Activated T-helper 1 cell treated with Interleukin-2 at 50 U/mL for 16 hours (primary cell): Measurements from ENCODE around the gene RPTOR.

ENCODE experiments used
- DNase-seq: peaks from one replicate; pipeline ENCODE4 v3.0.0-alpha.2; 2020; ENCODE audit warnings: low read depth

RPTOR gene

DNA sequence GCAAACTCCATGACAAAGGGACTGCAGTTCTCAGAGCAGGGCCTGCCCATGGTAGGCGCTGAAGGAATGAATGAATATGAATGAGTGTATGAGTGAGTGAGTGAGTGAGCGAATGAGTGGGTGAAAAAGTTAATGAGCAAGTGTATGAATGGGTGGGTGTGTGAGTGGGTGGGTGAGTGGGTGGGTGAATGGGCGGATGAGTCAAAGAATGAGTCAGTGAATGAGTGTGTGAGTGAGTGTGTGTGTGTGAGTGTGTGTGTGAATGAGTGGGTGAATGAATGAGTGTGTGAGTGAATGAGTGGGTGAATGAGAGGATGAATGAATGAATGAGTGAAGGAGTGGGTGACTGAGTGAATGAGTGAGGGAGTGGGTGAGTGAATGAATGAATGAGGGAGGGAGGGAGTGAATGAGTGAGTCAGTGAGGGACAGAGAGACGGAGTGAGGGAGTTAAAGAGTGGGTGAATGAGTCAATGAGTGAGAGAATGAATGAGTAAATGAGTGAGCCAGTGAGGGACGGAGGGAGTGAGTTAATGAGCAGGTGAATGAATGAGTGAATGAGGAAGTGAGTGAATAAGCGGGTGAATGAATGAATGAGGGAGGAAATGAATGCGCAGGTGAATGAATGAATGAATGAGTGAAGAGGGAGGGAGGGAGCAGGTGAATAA, 435.9 kb downstream of the RPTOR start:
- DNase-seq, result no peak

DNA sequence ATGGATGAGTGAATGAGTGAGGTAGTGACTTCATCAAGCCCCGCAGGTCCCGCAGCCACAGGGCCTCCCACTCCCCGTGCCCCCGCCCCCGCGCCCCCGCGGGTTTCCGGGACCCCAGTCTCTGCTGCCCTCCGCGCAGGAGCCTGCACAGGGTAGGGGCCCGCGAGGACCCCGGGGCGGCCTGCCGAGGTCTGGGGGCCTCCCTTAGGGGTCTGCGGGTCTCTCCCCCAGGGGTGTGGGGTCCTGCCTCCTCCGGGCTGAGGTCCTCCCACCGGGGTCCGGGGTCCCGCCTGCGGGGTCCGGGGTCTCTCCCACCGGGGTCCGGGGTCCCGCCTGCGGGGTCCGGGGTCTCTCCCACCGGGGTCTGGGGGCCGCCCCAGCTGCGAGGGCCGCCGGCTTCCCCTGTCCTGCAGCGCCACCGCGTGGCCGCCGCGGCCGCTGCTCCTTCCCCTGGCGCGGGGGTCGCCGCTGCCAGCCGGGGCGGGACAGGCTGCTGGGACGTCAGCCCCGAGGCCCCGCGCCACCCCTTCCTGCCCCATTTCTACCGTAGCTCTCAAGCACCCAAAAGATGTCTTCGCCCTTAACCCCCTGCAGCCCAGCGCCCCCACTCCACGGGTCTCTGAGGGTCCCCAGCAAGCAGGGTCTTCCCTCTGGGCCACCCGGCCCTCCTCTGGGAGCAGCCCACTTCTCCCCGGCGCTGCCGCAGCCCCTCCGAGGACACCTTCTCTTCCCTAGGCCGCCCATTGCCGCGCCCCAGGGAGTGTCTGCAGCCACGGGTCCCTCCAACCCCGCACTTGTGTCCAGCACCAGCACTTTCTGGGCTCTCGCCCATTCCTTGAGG, 436.6 kb downstream of the RPTOR start:
- DNase-seq, result peak; percentile 25

DNA sequence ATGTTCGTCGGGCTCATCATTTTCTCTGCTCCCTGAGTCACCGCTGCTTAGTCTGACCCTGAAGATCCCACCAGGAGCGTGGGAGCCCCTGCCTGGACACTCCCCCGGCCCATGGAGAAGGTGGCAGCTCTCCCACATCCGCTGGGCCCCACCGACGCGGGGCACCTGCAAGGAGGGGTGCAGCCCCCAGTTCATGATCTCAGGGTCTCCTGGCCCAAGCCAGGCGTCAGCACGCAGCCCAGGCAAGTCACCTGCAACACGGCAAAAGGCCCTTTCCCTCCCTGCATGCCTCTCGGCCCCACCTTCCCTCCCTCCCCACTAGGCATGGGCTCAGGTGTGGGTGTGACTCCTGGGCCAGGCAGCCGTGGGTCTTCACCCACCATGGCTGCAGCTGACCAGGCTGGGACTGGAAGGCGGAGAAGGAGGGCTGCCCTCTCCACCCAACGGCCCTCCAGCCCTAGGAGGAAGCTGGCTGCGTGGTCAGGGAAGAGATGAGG, 437.3 kb downstream of the RPTOR start:
- DNase-seq, result no peak

DNA sequence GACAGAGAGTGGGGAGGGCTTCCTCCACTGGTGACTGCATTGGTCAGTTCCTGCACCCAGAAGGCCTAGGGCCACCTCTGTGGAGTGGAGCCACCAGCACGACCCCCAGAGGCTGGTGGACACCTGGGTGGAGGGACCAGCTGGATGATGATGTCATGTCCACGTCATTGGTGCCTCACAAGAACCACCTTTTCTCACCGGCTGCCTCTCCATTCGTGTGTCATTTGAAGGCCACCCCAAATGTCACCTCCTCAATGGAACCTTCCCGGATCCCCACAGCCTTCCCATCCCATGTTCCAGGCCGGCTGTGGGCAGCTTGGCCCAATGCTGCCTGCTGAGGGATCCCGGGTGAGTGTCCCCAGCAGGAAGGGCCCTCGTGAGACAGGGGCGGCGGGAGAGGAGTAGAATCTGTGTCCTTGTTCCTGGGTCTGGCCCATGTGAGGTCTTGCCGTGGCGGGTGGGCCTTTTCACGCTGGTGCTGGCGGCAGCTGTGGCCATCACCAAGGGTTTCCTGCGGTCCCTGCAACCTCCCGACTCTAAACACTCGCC, 437.9 kb downstream of the RPTOR start:
- no peak for DNase-seq

DNA sequence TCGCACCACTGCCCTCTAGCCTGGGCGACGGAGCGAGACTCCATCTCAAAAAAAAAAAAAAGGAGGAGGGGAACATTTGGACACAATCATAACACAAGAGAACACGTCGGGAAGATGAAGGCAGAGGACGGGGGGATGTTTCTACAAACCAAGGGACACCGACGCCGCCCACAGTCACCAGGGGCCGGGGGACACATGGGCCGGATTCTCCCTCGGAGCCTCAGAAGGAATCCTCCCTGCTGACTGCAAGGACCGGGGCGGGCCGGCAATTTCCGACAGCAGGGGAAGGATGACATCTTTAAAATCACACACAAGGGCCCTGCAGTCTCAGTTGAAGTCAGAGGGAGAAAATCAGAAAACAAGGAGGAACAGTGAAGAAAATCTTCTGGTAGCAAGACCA, 438.9 kb downstream of the RPTOR start:
- no peak for DNase-seq

DNA sequence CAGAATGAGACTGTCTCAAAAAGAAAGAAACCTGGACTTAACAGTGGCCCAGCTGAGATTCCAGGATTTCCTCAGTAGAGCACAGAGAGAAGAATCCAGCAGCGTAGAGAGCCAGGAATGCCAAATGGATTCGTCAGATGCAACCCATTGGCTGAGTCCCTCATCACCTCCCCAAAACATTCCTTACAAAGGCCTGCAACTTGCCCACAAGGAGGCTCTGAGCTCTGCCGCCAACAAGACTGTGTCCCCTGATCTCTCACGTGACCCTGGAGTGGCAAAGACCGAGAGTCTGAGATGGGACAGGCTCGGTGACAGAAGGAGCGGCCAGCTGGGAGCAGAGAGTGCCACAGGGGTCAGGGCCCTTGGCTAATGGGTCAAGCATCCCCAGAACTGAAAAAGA, 440.1 kb downstream of the RPTOR start:
- no peak for DNase-seq

DNA sequence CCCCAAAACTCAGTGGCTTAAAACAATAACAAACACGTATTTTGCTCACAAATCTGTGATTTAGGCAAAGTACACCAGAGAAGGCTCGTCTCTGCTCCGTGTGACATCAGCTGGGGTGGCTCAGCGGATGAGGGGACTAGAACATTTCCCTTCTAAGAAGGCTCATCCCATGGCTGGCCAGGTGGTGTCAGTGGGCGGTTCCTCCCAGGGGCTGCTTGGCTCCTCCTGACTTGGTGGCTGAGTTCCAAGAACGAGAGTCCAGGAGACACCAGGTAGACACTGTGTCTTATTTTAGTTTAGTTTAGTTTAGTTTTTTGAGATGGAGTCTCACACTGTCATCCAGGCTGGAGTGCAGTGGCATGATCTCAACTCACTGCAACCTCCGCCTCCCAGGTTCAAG, 441.4 kb downstream of the RPTOR start:
- DNase-seq, result no peak

DNA sequence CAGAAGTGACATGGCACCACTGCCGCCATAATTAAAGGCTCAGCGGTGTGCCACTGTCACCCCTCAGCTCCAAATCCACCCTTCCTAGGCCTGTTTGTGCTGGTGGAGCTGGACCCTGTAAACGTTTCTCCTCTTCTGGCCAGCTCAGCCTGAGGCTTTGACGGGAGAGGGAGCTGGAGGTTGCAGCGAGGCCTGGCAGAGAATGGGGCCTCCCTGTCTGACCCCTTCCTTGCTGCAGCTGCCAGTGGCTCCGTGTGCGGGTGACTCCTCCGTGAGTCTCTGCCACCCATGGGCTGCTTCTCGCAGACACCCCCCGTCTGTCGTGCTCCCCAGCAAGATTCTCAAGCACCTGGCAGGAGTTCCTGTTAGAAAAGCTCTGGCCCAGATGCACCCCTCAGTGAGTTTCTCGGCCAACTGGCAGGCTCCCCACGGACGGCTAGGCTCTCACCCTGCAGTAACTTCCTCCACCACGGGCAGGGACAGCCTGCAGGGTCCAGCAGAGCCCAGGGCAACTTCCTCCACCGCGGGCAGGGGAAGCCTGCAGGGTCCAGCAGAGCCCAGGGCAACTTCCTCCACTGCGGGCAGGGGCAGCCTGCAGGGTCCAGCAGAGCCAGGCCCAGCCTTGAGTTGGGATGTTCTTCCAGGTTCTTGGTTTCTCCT, 442.3 kb downstream of the RPTOR start:
- no peak for DNase-seq

DNA sequence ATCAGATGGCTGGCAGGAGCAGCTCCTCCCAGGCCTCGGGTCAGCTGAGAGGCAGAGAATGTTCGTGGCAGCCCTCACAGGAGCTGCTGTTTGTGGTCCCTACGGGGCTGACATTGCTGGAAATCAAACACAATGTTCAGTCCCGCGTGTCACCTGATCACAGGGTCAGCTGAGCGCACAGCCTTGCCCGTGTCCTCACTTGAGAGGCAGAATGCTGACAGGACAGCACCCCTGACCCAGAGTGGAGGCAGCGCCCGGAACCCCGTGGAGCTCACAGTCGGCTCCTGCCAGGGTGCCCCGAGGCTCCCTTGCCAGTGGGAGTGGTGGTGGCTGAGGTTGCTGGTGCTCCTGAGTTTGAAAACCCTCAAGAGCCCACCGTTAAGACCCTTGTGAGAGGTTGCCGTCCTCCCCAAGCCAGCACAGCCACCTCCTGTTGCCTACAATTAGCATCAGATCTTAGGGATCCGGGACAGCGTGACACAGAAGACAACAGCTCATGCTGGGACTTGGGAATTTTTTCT, 443.4 kb downstream of the RPTOR start:
- no peak for DNase-seq

DNA sequence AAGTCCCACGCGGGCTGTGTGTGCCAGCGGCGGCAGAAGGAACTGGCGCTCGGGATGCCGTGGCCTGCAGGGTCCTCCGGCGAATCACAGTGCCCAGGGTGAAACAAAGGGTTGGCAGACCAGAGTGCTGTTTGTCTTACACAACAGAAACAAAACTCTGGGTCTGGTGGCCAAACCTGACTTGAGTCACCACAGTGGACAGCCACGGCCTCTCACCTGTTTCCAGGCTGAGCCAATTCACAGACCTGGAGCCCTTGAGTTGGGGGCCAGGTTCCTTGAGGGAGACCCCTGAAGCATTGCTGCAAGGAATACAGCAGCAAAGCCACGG, 444.9 kb downstream of the RPTOR start:
- DNase-seq, result no peak

DNA sequence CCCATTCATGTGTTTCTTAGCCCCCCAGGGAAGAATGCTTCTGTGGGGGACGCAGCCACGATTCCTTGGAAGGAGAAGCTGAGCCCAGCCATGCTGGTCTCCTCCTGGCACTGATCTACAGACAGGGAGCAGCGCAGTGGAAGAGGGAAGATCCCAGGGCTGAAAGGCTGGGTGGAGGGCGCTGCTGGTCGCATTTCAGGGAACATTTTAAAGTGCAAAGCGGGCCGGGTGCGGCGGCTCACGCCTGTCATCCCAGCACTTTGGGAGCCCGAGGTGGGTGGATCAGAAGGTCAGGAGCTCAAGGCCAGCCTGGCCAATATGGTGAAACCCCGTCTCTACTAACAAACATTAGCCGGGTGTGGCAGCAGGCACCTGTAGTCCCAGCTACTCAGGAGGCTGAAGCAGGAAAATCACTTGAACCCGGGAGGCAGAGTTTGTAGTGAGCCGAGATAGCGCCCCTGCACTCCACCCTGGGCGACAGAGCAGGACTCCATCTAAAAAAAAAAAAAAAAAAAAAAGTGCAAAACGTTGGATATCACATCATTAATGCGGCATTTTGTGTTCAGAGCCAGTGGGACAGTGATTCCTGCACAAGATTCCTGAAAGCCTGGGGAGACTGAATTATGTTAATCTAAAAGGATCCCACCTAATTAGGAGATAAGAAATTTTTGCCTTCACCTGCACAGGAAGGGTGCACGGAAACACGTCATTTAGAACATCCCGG, 446.4 kb downstream of the RPTOR start:
- DNase-seq, result no peak

DNA sequence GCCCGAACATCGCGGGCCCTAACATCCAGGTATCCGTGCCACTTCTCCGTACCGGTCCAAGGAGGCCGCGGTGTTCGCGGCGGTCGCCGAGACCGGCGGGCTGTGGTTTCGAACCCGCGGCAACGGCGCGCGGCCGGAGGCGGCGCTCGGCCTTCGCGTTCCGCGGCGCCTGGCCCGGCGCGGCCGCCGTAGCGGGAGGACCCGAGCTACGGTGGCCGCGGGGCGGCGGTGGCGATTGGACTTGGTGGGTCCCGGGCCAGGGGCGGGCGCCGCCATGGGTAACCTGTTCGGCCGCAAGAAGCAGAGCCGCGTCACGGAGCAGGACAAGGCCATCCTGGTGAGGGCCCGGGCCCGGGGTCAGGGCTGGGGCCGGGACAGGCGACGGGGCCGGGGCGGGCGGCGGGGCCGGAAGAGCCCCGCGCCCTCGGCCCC, 447.0 kb downstream of the RPTOR start, which contains the start of gene CHMP6:
Gene CHMP6, plus strand, starts transcription at position 197 of the 432 bp plus-strand sequence. Its CDS starts 78 bp downstream, at position 275.
- peak; percentile 56 for DNase-seq

DNA sequence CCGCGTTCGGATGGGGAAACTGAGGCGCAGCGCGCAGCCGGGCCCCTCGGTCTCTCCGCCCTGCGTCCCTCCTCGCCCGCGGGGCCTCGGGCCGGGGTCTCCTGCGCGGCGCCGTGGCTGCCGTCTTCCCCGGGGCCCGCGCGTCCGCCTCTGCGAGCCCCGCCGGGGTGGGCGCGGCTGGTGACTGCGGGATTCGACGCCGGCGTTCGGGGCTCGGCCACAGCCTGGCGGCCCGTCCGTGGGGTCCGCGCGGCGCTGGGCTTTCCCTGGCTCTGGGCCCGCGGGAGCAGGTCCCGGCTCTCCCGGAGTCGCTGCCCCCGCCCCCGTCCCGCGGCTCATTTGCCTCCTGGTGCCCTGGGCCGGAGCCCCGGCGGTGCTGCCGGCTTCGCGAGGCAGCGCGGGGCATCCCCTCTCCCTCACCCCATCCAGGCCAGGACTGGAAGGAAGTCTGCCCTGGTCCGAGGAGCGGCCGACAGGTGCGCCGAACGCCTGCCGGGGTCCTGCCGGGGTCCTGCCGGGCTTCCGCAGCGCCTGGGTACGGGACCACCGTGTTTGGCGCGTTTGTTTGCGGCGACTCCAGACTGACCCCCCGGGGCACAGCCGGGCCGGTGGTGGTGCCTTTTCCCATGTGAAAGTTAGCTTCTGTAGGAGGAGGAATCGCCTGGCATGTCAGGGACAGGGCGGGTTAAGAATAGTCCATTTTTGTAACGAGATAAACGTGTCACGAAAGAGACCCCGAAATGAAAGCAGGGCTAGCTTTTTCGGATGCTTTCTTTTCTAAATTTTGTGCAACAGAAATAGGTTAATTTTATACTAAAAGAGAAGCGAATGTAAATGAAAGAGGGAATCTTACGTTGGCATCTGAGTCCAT, 447.7 kb downstream of the RPTOR start:
- no peak for DNase-seq

DNA sequence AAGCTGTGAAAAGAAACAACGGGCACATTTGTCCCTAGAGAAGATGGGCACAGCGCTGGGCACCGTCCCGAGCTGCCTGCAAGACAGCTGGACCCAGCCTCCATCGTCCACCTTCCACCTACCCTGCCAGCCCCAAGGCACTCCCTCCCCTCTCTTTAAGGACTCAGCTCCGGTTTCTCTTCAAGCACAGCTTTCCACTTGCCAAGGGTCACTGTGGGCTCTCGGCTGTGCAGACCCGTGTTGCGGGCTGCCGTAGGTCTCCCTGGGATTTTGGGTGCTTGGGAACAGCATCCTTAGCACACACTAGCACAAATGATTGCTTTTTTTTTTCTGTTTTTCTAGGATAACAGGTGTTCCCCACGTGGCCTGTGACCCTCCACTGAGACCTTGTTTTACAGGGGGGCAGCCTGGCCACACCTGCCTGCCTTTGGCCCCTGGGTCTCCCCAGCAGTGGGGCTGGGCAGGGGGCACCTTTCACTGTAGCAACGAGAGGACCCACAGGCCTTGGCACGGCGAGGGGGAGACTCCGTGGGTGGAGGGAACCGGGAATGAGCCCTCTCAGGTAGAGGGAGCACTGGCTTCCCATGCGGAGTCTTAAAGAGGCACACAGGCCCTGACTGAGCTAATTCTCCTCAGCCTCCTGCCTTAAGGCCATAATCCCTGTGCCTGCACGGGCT, 448.4 kb downstream of the RPTOR start:
- DNase-seq, result no peak

DNA sequence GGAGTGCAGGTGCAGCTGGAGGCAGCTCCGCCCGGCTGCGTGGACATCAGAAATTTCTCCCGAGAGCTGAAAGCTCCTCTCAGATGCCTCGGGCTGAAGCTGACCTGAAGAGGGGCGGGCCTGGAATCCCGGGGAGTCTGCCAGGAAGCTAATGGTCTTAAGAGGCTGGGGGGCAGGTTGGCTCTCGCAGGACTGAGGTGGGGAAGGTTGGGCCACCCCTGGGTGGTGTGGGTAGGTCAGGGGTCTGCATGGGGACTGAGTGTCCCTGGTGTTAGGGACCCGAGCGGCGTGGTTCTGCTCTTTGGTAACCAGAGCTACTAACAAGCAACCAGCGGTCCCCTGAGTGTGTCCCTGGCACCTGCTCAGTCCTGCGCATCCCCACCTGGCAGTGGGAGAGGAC, 450.5 kb downstream of the RPTOR start:
- DNase-seq, result no peak

DNA sequence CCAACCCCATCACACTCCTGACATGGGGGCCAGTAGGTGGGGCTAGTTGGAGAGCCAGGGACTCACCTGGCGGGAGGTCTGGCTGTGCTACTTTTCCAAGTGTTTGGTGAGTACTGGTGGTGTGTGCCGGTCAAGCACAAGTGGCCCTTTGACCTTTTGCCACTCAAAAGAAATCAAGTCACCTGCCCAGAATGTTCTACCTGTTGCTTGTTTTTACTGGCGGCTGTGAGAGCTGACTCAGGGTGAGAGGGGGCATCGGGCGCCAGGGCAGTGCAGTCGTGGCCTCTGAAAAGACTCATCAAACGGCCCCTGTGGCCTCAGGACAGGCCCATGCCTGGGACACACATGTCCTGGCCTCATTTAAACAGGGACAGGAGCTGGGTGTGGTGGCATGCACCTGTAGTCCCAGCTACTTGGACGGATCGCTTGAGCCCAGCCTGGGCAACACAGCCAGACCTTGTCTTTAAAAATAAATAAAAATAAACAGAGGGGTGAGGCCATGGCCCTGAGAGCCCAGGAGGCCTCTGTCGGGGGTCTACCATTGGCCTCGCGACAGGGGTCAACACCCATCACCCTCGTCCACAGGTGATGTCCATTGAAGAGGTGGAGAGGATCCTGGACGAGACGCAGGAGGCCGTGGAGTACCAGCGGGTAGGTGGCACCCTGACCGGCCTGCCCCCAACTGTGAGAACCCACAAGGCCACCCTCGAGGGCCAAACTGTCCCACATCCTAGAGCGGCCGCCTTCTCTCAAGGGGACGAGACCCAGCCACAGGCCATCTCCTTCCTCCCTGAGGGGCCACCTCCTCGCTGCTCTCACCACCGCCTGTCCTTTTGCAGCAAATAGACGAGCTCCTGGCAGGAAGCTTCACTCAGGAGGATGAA, 452.0 kb downstream of the RPTOR start:
- no peak for DNase-seq

DNA sequence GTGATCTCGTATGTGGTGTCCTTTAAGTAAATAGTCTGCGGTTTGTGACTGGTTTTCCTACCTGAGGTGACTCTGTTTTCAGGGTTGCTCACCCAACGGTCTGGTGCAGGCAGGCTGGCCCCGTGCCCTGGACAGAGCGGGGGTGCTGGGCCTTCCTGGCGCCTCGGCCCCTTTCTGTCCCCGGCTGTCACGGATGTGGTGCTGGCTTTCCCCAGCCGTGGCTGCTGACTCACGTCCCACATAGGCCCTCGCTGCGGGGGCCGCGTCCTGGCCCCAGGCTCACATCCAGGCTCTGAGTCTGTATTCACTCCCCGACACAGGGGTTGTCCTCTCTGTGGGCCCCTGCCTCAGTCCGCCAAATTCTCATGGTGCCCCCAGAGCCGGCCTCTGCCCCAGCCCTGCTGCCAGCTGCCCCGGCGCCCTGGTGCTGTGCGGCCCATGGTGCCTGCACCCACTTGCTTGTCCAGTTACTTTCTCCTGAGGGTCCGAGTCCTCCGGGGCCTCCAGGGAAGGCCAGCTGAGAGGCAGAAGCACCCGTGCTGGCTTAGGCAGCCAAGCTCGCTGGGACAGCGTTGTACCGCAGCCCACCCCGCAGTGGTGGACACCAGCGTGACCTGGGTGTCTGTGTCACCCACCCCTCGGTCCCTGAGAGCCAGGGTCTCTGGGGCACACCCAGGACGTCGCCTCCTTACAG, 452.9 kb downstream of the RPTOR start:
- no peak for DNase-seq

DNA sequence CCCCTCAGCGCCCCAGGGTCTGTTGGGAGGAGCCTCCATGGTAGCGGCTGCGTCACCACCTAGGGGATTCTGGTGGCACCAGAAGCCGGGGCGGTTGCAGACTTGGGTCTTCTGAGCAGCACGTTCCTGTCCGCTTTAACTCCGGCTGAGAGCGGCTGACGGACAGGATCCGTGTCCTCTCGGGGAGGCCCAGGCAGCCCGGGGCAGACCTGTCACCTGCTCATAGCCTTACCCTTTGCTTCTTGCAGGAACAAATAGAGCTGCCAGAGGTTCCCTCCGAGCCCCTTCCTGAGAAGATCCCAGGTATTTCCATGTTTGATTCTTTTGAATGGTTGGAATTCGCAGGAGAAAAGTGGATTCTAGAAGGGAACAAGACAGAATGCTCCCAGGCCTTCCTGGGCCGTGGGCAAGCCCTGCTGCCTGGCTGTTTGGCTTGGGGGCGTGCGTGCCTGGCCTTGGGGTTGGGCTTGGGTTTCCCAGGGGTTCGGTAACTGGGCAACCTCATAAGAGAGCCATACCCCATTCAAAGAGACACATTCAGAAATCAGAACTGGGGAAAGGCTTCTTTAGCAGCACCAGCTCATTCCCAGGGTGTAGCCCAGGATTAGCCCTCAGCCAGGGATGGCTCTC, 453.6 kb downstream of the RPTOR start:
- no peak for DNase-seq
